GM12864 (cell line): Measurements from ENCODE around the gene MIOX.

ENCODE experiments used
- DNase-seq: peaks from one replicate; pipeline ENCODE4 v3.0.0-alpha.2; 2011; ENCODE audit warnings: low read depth
- H3K4me3 ChIP-seq: 2 replicates; pipeline ENCODE4 v1.5.1; 2011; ENCODE audit warnings: mild to moderate bottlenecking, low read depth, low read length, control low read depth
- TF ChIP-seq, protein P1 (sequence below): IDR thresholded peaks from 2 replicates; pipeline ENCODE4 v1.5.1; 2011; ENCODE audit warnings: low read depth, mild to moderate bottlenecking, moderate library complexity, low read length, control low read depth, inconsistent platforms; ENCODE audit errors: missing control alignments

The MIOX gene

DNA sequence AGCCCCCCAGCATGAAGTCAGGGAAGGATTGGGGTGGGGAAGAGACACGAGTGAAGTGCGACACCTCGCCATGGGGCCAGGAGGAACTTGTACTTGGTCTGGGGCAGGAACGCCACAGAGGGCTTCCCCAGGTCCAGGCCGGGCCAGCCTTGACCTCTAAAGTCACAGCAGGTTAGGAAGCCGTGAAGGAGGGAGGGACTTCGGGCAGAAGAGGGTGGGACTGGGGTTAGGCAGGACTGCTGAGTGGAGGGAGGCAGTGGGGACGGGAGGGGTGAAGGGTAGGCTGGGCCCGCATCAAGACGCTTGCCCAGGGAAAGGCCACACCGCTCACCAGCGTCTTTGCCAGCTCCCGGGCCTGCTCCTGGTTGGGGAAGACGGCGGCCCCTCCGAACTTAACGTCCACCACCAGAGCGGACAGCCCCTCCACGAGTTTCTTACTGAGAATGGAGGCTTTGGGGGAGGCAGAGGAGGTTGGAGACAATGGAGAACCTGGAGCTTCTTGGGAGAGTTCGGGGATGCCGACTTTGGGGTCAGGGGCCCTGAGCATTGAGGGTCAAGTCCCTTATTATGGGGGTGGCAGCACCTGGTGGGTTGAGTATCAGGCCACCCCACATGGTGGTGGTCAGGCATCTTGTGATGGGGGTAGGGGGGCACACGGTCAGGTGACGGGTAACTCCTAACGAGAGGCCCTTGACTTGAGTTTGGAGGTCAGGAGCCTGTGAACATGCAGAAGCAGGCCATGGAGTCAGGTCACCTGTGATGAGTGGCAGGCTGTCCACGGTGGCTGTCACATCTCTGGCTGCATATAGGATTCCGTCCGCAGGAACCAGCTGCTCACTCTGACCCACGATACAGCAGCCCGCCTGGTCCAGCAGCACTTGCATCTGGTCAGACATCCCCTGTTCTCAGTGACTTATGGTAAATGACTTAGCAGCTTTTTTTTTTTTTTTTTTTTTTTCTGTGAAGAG is 40.5 kb downstream of the MIOX start:
- TF ChIP-seq, protein P1, sequence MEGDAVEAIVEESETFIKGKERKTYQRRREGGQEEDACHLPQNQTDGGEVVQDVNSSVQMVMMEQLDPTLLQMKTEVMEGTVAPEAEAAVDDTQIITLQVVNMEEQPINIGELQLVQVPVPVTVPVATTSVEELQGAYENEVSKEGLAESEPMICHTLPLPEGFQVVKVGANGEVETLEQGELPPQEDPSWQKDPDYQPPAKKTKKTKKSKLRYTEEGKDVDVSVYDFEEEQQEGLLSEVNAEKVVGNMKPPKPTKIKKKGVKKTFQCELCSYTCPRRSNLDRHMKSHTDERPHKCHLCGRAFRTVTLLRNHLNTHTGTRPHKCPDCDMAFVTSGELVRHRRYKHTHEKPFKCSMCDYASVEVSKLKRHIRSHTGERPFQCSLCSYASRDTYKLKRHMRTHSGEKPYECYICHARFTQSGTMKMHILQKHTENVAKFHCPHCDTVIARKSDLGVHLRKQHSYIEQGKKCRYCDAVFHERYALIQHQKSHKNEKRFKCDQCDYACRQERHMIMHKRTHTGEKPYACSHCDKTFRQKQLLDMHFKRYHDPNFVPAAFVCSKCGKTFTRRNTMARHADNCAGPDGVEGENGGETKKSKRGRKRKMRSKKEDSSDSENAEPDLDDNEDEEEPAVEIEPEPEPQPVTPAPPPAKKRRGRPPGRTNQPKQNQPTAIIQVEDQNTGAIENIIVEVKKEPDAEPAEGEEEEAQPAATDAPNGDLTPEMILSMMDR, result no peak
- DNase-seq, result no peak
- peak overlapping the region; percentile 60 for H3K4me3 ChIP-seq

DNA sequence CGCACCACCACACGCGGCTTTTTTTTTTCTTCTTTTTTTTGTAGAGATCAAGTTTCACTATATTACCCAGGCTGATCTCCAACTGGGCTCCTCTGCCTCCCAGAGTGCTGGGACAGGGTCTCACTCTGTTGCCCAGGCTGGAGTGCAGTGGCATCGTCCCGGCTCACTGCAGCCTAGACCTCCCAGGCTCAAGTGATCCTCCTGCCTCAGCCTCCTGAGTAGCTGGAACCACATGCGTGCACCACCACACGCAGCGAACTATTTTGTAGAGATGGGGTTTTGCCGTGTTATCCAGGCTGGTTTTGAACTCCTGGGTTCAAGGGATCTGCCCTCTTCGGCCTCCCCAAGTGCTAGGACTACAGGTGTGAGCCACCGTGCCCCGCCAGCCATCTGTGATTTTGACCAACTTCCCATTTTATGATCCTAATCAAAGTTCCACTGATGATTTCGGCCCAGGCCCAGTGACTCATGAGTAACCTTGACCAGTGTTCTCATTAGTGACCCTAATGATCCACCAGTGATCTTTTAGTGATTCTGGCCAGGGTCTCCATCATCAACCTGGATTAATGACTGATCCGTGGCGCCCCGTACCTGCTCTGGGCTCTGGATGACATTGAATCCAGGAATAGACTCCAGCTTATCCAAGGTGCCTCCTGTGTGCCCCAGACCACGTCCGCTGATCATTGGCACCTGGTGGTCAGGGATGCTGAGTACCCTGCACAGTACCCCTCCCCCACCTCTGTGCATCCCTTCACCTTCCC is 41.4 kb downstream of the MIOX start:
- TF ChIP-seq, protein P1, result no peak
- DNase-seq, result no peak
- peak overlapping the region; percentile 63; the same call in 1 of the 2 replicates for H3K4me3 ChIP-seq

DNA sequence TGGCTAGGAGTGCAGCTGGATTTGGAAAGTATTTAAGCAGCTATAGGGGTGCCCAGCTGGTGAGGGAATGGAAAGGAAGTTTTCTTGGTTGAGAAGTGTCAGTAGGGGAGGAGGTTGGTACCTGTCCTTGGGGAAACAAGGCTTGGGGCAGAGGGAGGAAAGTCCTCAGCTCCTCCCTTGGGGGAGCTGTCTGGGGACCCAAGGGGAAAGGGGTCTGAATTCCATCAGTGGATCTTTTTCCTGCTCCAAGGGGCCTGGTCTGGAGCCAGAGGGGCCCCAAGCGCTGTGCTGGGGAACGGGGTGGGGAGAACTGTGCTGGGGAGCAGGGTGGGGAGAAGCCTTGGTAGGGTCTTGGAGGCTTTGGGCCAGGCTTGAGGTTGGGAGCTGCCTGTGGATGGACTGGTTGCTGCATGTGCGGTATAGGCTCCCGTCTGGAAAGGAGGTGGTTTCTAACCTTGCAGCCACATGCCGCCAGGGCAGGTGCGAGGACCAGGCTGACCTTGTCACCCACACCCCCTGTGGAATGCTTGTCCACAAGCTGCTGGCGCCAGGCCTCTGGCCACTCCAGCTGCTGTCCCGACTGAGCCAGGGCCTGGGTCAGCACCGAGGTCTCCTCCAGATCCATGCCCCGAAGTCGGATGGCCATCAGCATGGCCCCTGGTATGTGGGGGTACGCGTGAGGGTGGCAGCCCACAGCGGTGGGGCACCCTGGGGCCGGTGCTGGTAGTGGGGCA is 42.2 kb downstream of the MIOX start:
- peak overlapping the region; percentile 63 for H3K4me3 ChIP-seq
- no peak for DNase-seq
- TF ChIP-seq, protein P1, result no peak

DNA sequence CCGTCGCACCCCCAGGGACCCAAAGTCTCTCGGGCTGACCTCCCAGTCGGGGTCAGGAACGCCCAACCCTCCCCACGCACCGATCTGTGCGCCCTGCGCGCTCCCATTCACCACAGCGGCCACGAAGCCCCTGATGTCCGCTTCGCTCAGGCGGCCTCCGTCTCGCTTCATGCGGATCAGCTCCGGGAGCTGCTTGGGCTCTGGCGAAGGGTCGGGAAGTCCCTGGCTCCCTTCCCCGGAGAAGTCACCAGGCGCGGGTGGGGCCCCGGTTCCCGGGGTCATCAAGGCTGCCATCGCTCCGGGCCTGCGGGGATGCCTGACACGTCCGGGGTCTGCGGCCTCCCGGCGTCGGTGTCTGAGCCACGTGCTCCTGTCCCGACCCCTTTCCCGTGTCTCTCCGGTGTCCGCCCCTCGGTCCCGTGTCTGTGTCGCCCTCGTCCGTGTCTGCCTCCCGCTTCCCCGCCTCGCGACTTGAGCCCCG is 42.8 kb downstream of the MIOX start:
- TF ChIP-seq, protein P1, result no peak
- DNase-seq, result no peak
- H3K4me3 ChIP-seq, result peak overlapping the region; percentile 63

DNA sequence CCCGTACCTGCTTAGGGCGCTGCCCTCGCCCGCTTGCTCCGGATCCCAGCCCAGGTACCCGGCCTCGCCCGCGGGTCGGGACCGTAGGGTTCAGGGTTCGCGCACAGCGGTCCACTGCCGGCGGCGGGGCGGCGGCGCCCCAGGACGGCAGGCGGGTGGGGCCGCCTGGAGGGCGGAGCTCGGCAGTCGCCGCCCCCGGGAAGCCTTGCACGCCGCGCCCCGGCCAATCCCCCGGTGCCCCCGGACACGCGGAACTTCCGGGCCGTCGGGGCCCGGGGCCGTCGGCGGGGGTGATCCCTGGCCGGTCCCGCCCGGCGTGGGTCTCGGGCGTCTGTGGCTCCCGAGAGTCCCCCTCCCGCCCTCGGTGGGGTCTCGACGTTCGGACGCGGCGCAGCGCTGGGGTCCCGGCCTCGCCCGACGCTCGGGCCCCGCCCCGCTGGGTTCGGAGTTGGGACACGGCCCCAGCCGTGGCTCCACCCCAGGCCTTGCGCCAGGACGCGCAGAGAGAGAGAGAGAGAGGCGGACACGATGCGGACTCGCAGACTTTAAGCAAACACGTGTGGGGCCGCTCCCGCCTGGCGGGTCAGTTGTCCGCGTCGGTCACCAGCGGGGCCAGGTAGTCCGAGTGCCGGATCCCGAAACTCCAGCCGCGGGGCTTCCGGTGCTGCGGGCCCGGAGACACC is 43.4 kb downstream of the MIOX start, which contains the start of gene TYMP:
TYMP (minus strand) TSS at position 116 of the 683 bp plus-strand sequence. CDS start 303 bp downstream, outside the sequence.
- H3K4me3 ChIP-seq, result peak within 1 kb of the TSS; percentile 63
- TF ChIP-seq, protein P1, result no peak
- no peak for DNase-seq

DNA sequence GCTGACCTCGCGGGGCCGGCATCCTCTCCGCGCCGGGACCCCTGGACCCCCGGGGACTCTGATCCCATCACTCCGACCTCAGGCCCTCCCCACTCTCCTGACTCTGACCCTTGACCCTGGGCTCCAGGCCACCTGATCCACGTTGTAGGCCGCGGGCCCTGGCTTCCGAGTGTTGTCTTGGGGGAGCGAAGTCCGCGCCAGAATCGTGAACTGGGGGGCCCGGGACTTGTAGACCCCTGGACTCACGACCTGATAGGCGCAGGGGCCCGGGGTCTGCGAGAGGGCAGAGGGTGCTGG is 43.9 kb downstream of the MIOX start:
- DNase-seq, result no peak
- H3K4me3 ChIP-seq, result peak overlapping the region; percentile 63
- TF ChIP-seq, protein P1, result no peak
